ENCODE data around the gene MAN1C1. TPM values are rescaled to one million over a fixed set of nuclear protein-coding genes. Genes with fewer than 3 reads are reported as not detected.
A peak's percentile ranks its signal among the peaks of the same experiment; 100 is the strongest.
"Not testable (repeated sequence)": the region's sequence is repeated elsewhere in the genome, so short reads cannot be mapped to it uniquely, and the experiment has no call there.

MAN1C1 gene
- total RNA-seq, 1 experiment from 2014 or later, result 1.6 TPM

DNA sequence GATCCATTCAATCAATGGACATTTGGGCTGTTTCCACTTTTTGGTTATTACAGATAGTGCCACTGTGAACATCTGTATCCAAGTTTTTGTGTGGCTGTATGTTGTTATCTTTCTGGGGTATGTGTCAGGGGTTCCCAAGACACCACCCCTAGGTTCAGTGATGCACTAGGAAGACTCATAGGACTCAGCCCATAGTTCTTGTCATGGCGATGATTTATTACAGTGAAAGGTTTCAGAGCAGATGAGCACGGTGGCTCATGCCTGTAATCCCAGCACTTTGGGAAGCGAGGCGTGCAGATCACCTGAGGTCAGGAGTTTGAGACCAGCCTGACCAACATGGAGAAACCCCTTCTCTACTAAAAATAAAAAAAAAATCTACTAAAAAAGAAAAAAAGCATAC, 64.1 kb downstream of the MAN1C1 start:
- no peak for DNase-seq (ENCODE audit: low read depth)

DNA sequence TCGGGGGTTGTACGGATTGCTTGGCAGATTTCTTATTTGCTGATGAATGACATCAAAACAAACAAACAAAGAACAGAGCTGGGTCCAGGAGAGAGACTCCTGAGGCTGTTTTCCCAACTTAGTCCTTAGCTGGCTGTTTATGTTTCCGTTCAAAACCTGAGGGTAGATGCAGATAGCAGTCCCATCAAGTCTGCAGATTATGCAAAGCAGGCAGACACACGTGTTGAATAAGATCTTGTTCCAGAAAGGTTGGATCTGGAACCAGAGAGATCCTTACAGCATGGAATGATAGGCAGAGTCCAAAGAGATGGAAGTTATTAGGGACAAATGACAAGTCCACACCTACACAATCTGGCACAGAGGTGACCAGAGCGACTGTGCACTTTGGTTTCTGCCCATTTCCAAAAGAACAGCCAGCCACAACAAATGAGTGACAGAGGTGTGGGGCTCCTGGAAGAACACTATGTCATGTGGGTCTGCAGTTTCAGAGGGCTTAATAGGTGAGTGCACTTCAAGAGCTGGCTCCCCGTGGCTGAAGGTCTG, 65.5 kb downstream of the MAN1C1 start:
- no peak for DNase-seq (ENCODE audit: low read depth)

DNA sequence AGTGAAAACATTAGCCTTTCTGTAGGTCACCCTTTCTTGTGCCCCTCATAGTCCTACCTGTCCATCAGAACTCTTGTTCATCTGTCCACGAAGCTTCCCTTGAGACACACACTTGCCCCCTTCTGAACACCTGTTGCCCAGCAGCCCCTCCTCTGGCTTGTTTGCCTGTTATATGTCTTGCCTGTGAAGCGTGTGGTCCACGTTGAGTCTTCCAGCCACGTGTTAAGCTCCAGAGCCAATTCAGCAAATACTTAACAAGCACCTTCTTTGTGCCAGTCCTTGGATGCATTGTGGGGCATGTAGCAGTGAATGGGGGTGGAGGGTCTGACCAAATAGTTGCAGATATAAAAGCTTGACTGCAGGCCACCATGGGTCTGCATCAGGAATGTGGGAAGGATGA, 66.6 kb downstream of the MAN1C1 start:
- no peak for DNase-seq (ENCODE audit: low read depth)

DNA sequence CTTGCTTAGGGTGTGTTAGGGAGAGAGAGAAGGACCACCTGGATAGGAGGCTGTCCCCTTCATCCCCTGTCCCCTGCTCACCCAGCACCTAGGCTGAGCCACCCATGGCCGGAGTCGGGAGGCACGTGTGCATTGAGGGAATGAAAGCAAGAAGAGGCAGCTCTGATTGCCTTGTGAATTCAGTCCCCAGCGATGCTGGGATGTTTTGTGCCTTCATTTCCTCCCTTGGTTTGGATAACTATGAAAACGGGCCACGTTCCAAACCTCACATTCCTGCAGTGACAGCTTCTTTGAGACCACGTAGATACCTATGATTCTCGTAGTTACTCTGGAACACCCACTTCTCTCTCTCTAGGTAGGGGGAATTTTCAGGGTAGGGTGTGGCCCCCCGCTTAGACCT, 67.1 kb downstream of the MAN1C1 start:
- DNase-seq (ENCODE audit: low read depth), result peak; percentile 32

DNA sequence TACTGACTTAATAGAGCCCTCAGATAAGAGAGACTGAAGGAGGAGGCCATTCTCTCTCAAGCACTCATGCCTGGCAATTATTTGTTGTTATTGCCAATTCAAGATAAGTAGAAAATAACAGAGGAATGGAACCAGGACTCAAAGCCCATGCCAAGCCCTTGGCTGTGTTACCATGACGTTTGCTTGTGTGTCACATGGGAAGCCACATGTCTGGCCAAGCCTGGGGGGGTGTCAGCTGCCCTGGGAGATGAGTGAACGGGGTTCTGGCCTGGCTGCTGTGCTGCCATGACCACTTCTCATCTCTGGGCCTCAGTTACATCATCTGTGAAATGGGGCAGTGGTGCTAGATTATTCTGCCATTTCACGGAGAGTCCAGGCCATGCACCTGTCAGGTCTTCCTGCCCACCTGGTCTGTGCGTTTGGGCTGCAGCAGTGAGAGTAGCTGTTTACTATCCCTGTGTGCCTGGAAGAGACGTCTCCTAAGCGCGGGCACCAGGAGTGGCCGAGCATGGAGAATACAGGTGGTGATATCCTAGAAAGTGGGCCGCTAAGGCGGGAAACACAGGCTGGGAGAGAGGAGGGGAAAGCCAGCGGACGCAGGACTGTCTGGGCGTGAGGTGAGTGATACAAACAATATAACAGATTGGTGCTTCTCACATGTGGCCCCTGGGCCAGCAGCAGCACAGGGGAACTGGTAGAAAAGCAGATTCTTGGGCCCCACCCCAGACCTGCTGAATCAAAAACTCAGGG, 67.8 kb downstream of the MAN1C1 start:
- DNase-seq (ENCODE audit: low read depth), result no peak

DNA sequence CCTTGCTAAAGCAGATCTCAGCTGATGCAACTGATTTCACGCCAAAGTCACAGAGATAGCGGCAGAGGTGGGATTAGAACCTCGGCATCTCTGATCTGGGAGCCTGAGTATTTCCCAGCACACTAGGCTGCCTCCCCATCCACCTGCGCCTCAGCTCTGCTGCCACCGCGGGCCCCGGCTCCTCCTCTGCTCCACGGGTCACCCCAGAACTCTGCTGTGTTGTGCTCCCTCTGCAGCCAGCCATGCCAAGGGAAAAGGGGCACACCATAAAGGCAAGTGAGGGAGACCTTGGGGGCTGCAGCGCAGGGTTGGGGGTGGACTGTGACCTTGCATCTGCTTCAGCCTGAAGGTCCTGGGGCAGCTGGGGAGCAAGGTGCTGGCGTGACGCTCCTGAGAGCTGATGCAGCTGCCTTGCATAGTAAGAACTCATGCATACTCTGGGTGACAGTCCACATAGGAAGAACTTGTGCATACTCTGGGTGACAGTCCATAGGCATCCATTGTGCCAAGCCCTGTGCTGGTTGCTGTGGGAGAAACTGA, 68.7 kb downstream of the MAN1C1 start:
- no peak for DNase-seq (ENCODE audit: low read depth)

DNA sequence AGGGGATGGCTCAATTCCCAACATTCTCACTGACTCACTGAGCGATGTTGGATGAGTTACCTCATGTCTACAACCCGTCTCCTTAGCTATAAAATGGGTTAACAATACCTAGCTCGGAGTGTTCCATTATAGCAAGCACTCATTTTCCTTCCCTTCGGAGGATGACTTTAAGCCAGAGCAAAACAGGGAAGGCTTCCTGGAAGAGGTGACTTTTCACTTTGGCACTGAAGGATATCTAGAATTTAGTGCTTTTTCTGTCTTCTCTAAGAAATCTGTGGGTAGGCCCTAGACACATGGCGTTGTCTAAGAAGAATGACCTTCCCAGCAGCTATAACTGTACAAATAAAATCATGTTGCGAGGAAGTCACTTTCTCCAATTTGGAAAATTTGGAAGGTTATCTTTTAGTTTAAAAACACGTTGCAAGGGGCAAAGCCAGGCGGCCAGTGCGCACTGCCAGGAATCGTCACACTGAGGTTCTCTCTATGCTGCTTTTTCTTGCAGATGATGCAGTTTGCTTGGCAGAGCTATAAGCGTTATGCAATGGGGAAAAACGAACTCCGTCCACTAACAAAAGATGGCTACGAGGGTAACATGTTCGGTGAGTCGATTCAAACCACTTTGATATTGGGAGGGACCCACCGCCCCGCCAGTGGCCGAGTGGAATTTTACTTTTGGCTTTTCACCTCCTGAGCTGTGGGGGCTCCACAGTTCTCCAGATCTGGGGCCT, 69.5 kb downstream of the MAN1C1 start:
- DNase-seq (ENCODE audit: low read depth), result no peak

DNA sequence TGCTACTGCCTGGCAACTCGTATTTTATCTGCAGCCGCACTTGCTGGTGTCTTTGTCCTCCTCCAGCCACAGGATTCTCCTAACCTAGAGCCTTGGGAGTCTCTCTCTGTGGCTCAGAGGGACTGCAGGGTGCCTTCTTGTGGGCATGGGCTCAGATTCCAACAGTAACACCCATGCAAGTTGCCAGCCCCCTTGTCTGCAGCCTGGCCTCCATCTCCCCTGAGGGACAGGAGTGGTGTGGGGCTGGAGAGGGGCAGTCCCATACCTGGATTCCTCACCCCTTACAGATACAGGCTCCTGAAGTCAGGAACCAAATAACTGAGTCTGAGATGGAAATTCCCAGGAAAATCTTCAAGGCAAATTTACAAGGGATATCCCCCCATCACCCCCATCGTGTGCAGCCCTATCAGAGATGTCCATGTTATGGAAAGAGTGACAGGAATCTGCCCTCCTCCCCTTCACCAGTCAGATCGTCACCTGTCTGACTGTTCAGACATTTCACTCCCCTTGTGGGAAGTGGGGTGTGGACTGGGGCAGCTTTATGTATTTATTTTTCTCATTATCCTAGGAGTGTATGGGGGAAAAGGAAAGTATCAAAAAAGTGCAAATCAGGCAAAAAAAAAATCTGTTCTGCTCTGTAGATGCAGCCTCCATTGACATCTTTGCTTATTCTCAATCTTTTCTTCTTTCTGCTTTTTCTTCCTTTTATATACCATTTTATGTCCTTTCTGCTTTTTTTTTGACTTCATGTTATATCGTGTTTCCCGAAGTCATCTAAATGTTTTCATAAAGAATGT, 70.8 kb downstream of the MAN1C1 start:
- DNase-seq (ENCODE audit: low read depth), result no peak

DNA sequence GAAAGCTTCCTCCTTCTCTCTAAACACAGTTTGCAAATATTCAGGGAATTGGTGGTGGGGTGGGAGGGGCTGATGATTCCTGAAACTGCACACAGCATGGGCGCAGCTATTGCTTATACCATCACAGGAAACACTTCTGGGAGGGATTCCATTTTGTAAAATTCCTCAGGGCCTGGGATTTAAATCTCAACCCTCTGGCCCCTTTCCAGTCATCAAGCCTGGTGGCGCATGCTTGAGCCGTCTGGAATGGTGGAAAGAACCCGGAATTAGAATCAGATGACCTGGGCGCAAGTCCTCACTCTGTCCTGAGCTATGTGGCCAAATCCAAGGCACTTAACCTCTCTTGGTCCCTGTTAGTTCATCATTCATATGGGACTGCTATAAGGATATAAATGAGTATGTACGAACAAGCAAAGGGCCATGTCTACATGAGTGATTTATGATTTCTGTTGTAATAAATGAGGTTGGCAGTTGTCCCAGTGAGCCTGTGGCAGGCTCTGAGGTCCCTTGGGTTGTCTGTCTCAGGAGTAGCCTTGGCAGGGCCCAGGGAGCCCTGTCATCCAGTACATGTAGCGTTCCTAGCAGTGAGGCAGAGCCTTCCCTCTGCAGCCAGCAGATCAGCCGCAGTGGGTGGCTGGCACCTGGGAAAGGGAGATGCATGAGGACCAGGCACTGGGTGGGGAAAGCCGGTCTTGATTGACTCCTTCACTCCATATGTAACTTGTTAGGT, 72.0 kb downstream of the MAN1C1 start:
- no peak for DNase-seq (ENCODE audit: low read depth)

DNA sequence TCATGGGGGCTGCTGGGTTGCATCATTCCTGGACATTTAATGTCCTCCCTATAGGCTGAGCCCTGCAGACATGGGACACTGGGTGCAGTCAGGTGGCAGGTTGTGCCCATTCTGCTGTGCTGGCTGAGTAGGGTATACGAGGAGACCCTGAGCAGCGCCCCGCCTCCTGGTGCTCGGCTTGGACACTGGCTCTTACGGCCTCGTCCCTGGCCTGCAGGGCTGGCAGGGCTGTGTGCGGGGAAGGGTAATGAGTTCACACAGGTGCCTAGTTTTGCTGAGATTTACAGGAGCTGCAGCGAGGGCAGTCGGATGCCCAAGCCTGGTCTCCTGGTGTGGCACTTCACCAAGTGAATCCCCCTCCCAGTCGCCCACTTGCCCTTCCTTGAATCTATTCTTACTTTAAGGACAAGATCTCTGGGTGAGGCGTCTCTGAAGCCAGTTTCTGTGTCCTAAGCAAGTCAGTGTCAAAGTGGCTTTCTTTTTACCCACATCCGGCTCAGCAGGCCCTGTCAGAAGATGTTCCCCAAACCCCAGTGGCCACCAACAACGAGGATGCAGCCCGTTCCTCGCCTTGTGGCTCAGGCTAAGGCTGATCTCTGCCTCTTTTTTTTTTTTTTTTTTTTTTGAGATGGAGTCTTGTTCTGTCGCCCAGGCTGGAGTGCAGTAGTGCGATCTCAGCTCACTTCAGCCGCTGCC, 73.2 kb downstream of the MAN1C1 start:
- DNase-seq (ENCODE audit: low read depth), result no peak

DNA sequence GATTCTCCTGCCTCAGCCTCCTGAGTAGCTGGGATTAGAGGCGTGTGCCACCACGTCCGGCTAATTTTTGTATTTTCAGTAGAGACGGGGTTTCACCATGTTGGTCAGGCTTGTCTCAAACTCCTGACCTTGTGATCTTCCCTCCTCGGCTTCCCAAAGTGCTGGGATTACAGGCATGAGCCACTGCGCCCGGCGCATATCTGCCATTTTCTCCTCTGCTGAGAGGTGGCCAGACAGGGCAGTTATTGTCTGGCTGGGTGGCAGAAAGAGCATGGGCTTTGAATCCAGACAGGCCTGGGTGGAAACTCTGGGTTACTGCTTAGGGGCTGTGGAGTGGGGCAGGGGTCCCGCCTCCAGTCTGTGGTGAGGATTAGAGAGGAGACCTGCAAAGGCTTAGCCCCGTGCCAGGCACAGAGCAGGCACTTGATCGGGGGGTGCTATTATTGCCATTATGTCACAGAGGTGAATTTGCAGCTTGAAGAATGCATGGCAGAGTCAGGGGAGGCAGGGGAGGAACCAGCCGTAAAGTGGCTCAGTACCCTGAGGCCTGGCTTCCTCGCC, 73.9 kb downstream of the MAN1C1 start:
- DNase-seq (ENCODE audit: low read depth), result no peak

DNA sequence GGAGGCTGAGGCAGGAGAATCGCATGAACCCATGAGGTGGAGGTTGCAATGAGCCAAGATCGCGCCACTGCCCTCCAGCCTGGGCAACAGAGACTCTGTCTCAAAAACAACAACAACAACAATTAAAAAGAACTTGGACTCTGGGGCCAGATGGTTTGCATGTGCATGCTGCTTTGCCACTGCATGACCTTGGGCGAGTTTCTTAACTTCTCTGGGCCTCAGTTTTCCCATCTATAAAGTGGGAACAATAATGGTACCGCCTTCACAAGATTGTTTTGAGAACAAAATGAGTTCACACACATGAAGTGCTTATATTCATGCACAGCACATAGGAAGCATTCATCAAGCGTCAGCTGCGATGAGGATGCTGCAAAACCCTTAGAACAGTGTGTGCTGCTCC, 74.6 kb downstream of the MAN1C1 start:
- DNase-seq (ENCODE audit: low read depth), result no peak

DNA sequence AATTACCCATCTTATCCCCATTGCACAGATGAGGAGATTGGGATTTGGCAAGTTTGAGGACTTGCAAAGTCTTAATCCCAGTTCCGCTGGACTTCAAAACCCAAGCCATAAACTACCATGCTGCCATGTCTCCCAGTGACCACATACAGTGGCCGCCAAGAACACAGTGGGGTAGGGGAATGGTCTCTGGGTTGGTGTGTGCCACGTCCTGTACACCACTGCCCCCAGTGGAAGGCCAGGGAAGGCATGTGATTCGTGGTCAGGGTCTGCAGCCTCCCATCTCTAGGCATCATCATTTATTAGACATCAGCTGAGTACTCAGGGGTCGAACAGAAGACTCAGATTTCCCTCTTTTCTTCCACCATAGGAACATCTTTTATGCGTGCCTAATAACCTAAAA, 76.0 kb downstream of the MAN1C1 start:
- no peak for DNase-seq (ENCODE audit: low read depth)

DNA sequence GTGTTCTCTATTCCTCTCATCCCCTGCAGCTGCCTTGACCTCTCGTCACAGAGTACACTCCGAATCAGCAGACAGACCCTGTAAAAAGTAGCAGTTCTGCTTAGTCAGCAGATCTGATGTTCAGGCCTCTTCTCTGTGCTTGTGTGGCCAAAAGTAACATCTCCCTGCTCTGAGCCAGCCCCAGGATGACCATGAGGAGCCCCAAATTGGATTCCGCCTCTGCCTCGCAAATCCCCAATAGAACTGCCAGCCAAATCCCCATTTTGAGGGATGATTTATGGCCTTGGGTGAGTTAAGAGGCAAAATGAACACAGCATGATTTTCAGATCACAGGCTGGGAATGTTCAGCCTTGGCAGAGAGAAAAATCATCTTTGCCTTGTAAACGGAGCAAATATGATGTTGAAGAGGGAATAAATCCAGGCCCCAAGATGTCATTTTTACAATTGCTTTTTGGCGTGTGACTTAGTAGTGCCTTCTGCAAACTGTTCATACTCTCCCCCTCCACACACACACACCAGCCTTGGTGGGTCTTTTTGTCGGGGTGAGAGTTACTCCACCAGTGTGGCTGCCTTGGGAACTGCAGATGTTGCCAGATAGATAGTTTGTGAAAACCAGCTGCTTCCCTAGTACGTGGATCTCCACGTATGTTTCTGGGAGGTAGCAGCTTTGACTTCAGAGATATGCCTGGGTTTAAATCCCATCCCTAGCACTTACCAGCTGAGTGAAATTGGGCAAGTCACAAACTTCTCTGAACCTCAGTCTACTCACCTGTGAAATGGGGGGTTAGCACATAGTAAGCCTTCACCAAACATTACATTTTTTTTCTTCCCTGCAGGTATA, 77.8 kb downstream of the MAN1C1 start:
- DNase-seq (ENCODE audit: low read depth), result no peak

DNA sequence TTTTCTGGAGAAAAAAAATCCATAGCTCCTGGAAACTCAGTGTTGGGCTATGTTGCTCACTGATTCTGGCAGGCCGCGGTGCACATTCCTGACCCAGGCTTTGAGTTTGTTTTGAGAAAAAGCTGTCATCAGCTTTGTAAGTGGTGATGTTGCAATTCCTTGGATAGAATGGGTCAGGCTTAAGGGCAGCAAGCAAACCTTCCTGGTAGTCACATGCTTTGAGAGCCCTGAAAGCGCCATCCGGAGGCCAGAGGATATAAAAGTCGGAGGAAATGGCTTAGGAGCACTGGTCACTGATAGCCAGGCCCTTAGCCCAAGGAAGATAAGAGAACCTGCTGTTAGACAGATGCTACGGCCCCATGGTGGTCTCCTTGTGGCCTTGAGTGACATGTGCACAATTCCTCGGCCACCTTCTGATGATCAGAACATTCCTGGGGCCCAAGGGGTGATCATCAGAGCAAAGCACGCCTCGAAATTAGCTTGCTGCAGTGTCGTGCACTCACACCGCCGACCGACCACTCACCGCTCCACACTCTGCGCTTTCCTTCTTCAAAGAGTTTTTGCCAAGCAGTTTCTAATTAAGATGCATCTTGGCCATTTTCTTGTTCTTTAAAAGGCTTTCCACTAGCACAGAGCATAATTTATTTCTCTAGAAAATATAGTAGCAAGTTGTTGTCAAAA, 78.6 kb downstream of the MAN1C1 start:
- peak; percentile 77 for DNase-seq (ENCODE audit: low read depth)

DNA sequence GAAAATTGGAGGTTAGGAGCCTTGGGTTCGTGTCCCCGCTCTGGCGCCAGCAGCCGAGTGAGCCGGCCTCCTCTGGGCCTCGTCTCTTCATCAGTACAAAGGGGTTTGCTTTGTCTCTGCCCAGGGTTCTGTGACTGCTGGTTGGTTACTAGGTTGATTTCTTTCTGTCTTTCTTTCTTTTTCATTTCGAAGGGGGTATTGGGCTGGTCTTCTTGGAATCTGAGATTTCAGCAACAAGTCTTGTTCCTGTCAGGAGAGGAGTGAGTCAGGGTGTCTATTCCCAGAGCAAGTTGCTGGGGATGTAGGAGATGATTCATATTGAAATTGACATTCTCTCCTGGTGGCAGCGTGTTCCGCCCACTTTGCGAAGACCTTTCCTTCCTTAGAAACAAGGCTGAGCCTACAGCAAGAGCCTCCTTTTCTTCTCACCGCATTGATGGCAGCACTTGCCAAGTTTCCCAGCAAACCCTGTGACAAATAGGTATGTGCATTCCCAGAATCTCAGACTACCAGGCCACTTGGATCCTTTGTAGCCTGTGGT, 79.2 kb downstream of the MAN1C1 start:
- DNase-seq (ENCODE audit: low read depth), result peak; percentile 86

DNA sequence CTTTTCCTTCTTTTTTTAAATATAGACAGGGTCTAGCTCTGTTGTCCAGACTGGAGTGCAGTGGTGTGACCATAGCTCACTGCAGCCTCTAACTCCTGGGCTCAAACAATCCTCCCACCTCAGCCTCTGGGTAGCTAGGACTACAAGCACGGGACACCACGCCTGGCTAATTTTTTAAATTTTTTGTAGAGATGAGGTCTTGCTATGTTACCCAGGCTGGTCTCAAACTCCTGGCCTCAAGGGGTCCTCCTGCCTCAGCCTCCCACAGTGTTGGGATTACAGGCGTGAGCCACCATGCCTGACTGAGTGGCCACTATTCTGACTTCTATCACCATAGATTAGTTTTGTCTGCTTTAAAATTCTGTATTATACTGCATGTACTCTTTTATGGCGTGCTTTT, 80.1 kb downstream of the MAN1C1 start:
- DNase-seq (ENCODE audit: low read depth), result not testable (repeated sequence)

DNA sequence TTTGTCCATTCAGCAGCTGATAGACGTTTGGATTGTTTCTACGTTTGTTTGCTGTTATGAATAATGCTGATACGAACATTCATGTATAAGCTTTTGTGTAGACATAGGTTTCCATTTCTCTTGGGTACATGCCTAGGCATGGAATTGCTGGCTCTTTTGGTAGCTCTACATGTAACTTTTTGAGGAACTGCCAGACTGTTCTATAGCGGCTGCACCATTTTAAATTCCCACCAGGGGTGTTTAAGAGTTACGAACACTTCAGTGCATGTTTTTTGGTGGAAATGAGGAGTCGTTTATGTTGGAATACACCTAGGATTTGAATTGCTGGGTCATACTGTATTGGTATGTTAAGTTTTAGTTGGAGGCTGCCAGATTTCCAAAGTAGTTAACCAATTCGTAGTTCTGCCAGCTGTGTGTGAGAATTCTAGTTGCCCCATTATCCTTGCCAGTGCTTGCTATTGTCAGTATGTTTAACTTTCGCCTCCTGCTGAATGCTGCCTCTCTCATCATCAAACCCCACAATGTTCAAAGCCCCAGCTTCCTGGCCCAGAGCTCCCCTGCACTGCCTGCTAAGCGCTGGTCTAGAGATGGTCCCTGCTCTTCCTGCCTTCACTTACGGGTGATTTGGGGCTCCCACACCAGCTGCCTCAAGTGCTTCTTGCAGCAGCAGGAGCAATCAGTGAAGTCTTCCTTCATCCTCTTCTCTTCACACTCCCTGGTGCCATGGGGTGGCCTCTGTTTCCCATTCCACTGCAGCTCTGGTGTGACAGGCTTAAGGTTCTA, 81.0 kb downstream of the MAN1C1 start:
- DNase-seq (ENCODE audit: low read depth), result no peak

Data from RPMI7951 (cell line).